GM21526 (cell line): ENCODE data around the gene BCAR1.
"Not testable (repeated sequence)": the region's sequence is repeated elsewhere in the genome, so short reads cannot be mapped to it uniquely, and the experiment has no call there.

Experiments
- ATAC-seq: cut with Tn5 transposase; IDR thresholded peaks from one replicate; pipeline ENCODE4 v1.9.1; 2021; ENCODE audit warnings: moderate library complexity; ENCODE audit not compliant: unreplicated experiment, low FRiP score

BCAR1 gene

GRCh38 chr16:75240633-75241032, 10.8 kb downstream of the BCAR1 start:
- not testable (repeated sequence) for ATAC-seq

GRCh38 chr16:75239542-75240122, 11.8 kb downstream of the BCAR1 start:
- no peak for ATAC-seq

- ATAC-seq: no peak
These were observed 12.4 kb downstream of the BCAR1 start for GRCh38 chr16:75238853-75239541.

GRCh38 chr16:75238132-75238852, 13.1 kb downstream of the BCAR1 start:
- ATAC-seq: no peak

GRCh38 chr16:75237398-75238131, 13.9 kb downstream of the BCAR1 start:
- no peak for ATAC-seq

GRCh38 chr16:75236736-75237397, 14.6 kb downstream of the BCAR1 start:
- ATAC-seq: no peak

GRCh38 chr16:75236232-75236631, 15.2 kb downstream of the BCAR1 start:
- ATAC-seq: no peak

- no peak for ATAC-seq
These were observed 15.7 kb downstream of the BCAR1 start for GRCh38 chr16:75235721-75236193.

- ATAC-seq: no peak
These were observed 16.3 kb downstream of the BCAR1 start for GRCh38 chr16:75234856-75235696.

- no peak for ATAC-seq
These were observed 17.8 kb downstream of the BCAR1 start for GRCh38 chr16:75233611-75233938.

- no peak for ATAC-seq
These were observed 19.9 kb downstream of the BCAR1 start for GRCh38 chr16:75231570-75231969.

GRCh38 chr16:75230471-75231110, 20.8 kb downstream of the BCAR1 start:
- no peak for ATAC-seq

- no peak for ATAC-seq
These were observed 22.0 kb downstream of the BCAR1 start for GRCh38 chr16:75229172-75230031.

- ATAC-seq: no peak
These were observed 23.1 kb downstream of the BCAR1 start for GRCh38 chr16:75228143-75228976.

GRCh38 chr16:75227361-75228142, 23.9 kb downstream of the BCAR1 start:
- ATAC-seq: no peak

- no peak for ATAC-seq
These were observed 24.7 kb downstream of the BCAR1 start for GRCh38 chr16:75226550-75227360.
